ENCODE results near the gene PDK1.

DNA sequence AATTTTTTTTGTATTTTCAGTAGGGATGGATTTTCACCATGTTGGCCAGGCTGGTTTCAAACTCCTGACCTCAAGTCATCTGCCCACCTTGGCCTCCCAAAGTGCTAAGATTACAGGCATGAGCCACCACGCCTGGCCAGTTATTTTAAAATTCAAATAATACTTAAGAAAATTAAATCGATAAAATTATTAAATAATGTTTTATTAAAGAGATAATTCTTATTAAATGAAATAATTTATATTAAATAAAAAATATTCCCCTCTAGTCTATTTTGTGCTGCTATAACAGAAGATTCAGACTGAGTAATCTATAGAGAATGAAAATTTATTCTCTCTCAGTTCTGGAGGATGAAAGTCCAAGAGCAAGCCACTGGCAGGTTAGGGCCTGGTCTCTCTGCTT lies 61.2 kb downstream of the PDK1 start:
- TF ChIP-seq, protein P1, sequence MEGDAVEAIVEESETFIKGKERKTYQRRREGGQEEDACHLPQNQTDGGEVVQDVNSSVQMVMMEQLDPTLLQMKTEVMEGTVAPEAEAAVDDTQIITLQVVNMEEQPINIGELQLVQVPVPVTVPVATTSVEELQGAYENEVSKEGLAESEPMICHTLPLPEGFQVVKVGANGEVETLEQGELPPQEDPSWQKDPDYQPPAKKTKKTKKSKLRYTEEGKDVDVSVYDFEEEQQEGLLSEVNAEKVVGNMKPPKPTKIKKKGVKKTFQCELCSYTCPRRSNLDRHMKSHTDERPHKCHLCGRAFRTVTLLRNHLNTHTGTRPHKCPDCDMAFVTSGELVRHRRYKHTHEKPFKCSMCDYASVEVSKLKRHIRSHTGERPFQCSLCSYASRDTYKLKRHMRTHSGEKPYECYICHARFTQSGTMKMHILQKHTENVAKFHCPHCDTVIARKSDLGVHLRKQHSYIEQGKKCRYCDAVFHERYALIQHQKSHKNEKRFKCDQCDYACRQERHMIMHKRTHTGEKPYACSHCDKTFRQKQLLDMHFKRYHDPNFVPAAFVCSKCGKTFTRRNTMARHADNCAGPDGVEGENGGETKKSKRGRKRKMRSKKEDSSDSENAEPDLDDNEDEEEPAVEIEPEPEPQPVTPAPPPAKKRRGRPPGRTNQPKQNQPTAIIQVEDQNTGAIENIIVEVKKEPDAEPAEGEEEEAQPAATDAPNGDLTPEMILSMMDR (IDR thresholded peaks at IDR 0.05): no peak
- no peak for TF ChIP-seq EP300 (IDR thresholded peaks at IDR 0.05; ENCODE audit: low read depth)
- TF ChIP-seq POLR2A (IDR thresholded peaks at IDR 0.05): no peak

All from transverse colon (tissue), 3 donors.